ENCODE results near the gene MAP7.

The MAP7 gene

DNA sequence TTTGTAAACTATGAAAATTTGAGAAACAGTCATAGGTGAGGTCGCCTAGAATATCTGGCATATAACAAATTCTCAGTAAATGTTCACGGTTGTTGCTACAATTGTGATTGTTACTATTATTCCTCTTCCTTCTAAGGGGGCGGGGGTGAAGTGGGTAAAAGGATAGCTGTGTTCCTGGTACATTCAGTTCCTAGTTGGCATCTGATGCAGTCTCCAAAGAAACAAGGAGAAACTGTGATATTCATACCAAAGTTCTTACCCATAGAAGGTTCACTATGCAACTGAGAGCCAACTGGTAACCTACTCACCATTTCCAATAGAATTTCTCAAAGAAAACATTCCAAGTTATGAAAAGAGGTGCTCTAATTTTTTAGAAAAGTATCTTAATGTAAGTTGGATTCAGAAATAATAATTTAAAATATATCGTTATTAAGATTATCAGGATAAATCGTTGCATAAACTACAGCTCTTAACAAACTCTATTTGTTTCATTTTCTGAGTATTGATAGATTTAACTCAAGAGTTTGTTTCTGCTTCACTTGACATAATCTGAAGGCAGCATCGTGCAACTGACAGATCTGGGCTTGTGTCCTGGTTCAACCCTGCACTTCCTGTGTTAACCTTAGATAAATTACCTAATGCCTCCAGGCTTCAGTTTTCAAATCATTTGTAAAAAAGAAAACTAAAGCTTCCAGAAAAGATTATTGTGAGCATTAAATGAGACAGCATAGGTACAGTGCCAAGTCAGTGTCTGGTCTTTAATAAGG lies 13.3 kb upstream of the MAP7 start:
- no peak for DNase-seq

DNA sequence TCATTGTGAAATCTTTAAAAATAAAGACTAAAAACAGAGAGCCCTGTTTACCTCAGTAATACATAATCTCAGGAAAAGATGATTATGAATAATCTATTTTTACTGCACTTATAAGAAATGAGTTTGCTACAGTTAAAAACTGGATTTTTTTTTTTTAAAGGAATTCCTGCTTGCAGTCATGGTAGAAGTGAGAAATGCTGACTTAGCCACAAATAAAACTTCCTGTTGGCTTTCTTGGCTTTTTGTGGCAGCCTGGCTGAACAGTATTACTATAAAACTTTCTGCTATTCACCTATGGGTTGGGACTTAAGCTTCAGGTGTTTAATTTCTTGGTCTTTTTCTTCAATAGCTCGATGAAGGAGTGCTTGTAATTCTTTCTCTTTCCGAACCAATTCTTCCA lies 12.0 kb upstream of the MAP7 start:
- no peak for DNase-seq

DNA sequence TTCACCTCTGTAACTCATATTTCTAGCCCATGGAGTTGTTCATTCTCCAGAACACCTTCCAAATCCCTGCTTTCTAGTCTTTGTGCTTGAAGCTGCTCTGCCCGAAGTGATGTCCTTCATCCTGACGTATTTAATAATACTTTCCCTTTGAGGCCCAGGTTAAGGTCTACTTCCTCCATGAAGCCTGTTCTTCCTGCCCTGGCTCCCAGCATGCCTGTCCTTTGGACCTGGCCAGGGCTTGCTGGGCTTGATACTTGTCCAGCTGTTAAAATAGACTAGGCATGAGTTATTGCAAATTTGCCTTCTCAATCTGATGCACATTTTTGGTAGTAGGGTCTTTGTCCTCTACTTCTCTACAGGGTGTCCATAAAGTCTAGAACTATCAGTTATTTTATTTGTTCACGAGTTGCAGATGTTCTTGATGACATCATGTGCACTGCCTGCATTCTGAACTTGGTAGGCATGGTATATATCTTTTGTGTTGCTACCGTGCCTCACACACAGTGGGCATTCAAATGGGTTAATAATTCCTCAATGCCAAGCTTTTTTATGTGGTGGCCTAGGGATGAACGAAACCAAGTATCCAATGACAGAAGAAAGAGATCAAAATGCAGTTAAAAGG lies 3.1 kb upstream of the MAP7 start:
- DNase-seq: no peak

DNA sequence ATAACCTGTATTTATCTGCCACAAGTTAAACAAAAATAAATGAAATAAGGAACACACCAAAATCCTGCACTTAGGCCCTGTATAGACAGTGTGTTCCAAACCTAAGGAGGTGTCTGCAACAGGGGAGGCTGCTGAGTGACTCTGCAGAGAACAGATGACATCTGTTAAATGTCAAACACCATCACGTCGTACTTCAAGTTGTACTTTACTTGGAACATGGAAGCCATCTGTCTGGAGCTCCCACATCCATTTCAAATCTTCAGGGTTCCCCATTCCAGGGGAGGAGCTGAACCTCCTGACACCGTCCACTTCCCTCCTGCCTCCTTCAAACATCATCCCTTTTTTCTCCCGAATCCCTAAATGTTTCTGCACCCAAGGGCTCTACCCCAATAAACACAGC lies 1.8 kb upstream of the MAP7 start:
- no peak for DNase-seq

DNA sequence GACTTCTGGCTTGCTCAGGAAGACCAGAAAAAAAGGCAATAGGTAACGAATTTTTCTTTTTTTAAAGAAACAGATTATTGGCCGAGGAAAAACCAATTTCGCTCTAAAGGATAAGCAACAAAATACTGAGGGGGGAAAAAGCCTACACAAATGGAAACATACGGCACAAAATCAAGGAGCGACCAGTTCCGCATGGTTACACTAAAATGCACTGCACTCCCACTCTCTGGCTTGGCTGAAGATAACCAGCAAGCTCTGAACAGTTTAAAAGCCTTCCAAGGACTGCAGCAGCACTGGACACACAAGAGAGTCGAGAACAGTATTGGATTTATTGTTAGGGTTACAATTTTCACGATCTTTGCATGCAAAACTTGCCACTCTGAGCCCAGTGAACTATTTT lies 881 bp upstream of the MAP7 start:
- DNase-seq: no peak

DNA sequence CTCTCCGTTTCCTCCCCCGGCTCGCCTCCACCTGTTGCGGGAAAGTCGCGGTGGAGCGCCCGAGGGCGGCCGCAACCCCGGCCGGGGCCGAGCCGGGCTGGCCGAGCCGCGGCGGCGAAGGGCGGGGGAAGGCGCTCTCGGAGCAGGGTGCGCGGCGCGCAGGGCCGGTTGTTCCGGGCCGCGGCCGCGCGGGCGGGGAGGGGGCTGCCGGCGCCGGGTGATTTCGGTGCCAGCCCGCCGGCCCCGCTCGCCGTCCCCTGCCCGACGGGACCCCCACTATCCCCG lies 235 bp downstream of the MAP7 start:
- no peak for DNase-seq

DNA sequence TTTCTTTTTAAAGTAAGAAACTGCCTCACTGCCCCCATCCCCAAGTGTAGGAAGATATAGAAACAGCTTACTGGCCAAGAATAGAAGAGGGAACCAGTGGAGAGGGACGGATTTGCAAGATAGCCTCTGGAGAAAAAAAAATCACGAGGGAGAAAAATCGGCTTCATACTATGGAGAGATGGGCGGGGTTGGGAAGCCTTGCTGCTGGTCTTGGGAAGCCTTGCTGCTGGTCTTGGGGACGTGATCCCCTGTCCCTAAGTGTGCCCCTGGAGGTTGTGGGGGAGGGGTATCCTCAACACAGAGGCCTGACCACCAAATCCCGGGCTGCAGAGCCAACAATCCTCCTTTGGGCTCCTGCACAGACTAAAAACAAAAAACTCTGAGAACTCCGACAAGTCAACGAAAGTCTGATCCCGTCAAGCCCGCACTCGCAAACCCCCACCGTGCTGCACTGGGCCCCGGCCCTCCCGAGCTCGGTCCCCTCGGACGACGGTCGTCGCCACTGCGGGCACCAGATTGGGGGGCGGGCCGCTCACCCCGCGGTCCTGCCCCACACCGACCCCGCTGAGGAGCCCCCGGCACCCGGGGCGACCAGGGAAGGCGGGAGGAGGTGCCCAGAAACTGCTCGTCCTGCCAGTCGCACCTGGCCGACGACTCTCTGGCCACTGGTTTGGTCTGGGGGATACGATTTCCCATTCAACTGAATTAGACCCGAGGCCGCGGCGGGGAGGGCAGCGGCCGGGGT lies 750 bp downstream of the MAP7 start:
- DNase-seq: peak in 1 of 2 donors; percentile 3

DNA sequence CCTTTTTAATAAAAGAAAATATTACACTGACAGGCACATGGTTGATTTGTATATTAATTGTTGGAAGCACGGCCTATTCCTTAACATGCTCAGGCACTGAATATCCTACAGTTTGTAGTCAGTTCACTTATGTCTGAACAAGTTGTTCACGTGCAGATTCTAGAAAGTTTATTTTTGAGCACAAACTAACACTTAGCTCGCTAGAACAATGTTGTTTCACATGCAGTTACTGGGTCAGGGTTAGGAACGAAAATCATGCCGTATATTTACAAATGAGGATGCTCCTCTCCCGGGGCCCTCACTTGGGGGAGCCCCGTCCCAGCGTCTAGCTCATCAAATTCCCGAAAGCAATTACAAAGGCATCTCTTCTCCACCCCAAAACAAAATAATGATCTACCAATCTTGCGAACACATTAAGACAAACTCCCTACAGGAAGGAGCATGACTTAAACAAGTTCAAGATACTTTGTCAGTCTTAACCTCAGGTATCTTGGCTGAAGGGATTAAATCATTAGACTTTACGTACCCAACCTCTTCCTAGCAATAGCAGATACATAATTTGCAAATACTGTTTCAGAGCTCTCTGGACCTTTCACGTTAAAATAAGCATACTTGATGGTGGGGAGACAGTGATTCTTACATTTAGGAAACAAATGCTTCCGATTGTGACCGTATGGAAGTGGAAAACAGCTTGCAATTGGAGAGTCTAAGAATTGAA lies 1.5 kb downstream of the MAP7 start:
- DNase-seq: no peak

DNA sequence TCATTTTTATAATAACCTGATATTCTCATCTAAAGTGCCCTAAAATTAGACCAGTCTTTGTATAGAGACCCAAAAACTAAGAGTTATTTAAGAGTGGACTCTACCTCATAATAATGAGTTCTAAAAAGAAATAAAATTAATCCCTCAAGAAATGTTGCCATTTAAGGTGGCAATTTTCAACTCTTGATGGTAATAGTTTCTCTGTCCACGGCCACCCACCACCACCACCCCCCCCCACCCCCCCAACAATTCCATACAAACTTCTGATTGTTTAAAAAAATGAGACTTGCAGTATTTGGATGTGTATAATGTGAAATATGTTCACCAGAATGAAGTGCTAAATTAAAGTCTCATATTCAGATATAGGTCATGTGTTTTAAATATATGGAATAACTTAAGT lies 2.4 kb downstream of the MAP7 start:
- DNase-seq: no peak

DNA sequence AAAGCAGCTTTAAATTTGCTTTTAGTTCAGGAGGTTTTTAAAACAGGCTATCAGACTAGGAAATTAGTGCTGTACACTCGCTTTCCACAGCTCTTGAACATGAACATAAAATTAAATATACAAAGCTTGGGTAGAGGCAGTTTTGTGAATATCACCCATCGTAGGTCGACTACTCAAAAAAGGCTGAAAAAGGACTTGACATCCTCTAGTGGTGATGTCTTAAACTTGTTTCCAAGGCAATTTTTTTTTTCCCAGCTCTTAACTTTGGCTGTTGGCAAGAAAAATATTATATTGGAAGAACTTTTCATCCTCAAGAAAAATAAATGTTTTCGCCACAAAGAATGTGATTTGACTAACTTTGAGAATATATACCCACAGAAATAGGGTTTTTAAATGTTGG lies 2.9 kb downstream of the MAP7 start:
- no peak for DNase-seq

DNA sequence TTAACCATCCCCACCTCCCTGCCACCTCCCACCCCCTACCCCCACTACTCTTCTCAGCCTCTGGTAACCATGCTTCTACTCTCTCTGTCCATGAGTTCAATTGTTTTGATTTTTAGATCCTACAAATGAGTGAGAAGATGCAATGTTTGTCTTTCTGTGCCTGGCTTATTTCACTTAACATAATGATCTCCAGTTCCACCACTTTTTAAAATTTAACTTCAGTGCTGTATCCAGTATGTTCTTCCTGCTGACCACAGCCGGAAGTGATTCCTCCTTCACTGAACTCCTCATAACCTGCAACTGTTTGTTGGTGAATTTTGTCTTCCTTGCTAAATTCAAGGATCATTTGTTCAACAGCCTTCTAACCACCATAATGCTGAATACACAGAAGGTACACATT lies 3.9 kb downstream of the MAP7 start:
- DNase-seq: no peak

DNA sequence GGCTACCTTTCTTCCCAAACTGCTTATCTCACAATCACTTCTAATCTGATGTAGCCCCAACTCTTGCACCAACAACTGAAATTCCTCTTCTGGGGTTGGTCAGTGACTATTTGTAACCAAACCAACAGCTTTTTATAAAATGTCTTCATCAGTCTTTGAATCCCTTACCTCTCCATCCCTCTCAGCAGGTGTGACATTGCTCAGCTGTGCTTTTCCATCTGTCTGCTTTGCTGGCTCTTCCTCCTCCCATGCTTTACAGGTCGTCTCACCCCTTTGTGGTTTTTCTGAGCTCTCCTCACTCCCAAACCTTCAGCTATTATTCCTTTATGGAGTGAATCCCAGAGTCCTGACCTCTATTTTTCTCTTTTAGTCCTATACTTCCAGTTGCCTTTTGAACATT lies 5.9 kb downstream of the MAP7 start:
- no peak for DNase-seq

DNA sequence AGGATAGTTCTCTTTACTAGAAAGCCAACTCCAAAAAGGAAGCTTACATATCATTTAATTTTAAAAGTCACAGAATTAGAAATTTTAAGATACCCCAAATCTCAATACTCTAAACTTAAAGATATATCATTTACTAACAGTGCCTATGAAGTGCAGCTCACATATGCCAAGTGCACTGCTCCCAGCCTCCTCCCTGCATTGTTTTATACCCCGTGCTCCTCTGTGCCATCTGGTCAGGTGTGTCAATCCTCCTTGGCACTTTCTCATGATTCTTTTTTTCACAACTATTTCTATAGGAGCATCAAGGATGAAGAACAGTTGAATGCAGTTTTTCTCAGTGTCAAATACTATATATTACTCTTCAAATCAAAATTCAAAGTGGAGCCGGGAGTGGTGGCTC lies 8.8 kb downstream of the MAP7 start:
- no peak for DNase-seq

DNA sequence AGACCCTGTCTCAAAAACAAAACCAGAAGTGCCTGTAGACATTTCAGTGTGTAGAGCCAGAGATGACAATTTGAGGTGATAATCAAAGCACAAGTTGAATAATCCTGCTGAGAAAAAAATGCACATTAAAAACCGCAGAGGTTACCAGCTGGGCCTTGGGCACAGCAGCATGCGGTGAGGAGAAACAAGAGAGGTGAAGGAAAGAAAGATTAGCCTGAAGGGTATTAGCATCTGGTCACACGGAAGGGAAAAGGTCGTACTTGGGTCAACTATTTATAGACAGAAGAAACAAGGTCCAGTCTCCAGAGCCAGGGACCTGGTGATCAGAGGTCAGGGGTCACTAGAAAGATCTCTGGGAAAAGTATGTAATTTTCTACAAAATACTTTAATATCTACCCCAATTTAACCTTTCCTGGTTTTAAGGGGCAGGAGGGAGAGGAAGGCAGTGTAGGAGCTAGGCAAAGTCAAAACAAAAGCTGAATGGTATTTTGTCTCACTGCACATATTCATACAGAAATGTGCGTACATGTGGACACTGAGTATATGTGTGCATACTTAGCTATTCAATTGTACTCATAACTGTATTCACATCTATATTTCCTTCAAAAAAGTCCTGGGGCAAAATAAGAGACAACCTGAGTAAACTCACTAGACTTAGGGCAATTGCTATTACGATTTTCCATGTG lies 10.1 kb downstream of the MAP7 start:
- no peak for DNase-seq

DNA sequence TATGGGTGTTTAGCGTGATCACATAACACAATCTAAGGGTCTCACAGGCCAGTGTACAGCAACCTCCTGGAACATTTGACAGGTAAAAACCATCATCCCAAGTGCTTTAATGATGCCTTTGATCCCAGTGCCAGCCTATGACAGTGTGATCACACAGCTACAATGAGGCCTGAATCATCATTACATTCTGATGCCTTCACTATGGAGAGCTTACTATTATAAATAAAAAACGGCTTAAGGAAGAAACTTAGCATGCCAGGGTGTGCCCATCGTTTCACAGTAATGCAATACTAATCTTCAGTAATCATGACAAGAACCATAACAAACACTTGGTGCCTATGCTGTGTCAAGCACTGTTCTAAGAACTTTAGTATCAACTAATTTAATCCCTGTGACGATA lies 11.4 kb downstream of the MAP7 start:
- no peak for DNase-seq

DNA sequence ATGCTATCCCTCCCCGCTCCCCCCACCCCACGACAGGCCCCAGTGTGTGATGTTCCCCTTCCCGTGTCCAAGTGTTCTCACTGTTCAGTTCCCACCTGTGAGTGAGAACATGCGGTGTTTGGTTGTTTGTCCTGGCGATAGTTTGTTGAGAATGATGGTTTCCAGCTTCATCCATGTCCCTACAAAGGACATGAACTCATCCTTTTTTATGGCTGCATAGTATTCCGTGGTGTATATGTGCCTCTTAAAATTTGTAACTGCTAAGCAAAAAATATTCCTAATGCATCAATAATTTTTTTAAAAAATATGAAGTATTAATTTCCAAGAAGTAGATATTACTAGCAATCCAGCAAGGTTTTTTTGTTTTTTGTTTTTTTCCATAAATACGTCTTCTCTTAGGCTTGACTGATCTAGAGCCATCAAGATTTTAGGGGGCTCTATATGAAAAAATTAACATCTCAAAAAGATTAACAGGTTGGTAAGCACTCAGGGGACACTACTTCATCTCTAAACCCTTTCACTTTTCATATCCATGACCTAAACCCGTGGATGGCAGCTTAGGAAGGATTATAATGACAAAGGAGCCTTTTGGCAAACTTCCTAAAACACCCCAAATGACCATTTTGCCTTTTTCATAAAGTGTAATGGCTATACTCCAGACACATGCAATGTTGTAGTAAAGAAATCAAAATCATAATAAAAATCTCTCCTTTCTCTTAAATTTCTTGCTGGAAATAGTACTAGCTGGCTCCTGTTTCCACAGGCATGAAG lies 14.2 kb downstream of the MAP7 start:
- no peak for DNase-seq

DNA sequence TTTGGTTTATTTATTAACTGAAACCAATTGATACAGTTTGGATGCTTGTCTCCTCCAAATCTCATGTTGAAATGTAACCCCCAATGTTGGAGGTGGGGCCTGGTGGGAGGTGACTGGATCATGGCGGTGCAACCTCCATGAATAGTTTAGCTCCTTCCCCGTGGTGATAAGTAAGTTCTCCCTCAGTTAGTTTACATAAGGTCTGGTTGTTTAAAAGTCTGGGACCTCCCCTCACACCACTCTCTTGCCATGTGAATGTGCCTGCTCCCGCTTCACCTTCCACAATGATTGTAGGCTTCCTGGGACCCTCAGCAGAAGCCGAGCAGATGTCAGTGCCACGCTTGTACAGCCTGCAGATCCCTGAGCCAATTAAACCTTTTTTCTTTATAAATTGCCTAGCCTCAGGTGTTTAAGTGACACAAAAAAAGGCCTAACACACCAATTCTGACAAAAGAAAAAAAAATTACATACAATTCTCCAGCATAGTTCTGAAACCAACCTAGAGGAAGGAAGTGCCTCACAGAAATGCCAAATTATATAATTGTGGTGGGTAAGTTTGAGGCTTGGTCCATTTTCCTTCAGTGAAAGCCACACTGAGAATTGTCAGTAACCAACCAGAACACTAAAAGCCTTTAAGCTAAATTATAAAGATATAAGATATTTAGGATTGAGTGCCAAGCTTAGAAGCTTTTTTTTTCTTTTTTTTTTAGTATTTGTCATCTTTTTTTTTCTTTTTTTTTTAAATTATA lies 15.0 kb downstream of the MAP7 start:
- no peak for DNase-seq

DNA sequence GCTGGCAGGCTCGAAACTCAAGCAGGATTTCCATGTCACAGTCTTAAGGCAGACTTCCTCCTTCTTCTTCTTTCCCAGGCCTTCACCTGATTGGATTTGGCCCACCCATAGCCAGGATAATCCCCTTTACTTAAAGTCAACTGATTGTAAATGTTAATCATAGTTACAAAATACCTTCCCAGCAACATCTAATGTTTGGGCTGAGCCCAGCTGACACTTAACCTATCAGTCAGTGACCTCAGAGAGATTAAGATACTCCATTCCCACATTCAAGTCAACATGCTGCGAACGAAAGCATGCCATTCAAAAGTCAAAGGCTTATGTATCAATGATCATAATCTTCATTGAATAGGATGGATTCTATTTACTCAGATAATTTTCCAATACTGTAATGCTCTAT lies 16.0 kb downstream of the MAP7 start:
- no peak for DNase-seq

DNA sequence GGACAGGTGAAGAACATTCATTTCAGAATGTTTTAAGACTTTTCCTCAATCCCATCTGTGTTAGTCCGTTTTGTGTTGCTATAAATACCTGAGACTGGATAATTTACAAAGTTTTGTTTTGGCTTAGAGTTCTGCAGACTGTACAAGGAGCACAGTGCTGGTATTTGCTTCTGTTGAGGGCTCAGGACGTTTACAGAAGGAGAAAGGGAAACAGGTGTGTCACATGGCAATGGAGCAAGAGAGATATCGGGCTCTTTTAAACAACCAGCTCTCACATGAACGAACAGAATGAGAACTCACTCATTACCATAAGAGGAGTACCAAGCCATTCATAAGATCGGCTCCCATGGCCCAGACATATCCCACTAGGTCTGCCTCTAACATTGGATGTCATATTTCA lies 16.7 kb downstream of the MAP7 start:
- no peak for DNase-seq

DNA sequence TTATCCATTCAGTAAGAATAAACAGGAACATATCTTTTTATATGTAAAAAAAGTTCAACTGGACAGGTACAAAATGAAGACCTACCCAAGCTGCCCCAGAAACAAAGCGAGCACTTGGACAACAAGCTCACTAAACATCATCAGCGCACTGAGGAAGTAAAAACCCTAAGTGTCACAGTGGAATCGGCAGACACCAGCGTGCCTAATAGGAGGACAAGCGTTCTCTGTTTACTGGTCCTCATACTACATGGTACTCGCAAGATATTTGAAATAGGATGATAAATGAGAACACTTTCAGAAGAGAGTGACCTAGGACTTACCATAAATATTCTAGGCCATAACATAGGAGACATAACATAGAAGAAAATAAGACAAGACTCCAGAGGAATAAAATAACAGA lies 18.2 kb downstream of the MAP7 start:
- no peak for DNase-seq

DNA sequence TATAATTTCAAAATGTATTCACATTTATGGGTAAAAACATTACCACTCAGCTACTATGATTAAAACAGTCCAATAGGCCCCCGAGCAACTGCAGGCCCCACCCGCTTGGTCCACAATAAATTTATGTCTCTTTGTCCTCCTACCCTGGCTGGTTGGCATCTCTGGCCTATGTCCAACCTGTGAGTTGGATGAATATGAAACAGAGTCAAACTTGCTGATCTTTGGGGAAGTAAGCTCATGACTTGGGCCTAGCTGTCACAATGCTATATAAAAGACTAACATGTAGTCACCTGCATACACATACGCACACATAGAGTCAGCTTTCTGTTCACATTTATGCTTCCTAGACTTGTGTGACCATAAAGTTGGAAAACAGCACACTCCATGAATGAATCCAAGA lies 20.5 kb downstream of the MAP7 start:
- no peak for DNase-seq

DNA sequence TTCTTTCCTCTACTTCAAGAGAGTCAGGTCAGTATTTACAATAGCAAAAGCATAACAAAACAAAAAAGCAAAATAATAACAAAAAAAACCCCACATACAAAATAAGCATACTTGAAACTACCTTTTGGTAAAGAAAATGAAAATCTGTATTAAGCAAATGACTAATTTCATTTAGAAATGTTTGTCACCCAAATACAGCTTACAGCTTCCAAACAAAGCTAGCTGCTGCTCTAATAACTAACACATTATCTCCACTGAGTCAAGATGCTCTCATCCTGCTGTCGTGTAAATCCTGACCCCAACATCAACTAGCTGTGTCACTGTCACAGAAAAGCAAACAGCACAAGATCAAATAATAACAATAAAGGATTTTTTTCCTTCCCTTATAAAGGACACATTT lies 21.7 kb downstream of the MAP7 start:
- no peak for DNase-seq

Measured in activated CD4-positive, alpha-beta T cell treated with anti-CD3 and anti-CD28 coated beads for 4 hours (primary cell).